ENCODE measurements around the gene CCR8.
"Not testable (repeated sequence)": the region's sequence is repeated elsewhere in the genome, so short reads cannot be mapped to it uniquely, and the experiment has no call there.

Gene CCR8

GRCh38 chr3:39351134-39351533, 21.6 kb downstream of the CCR8 start:
- not testable (repeated sequence) for DNase-seq

GRCh38 chr3:39353168-39353927, 23.8 kb downstream of the CCR8 start:
- not testable (repeated sequence) for DNase-seq

- no peak for DNase-seq
These were observed 28.8 kb downstream of the CCR8 start for GRCh38 chr3:39358333-39358732.

- no peak for DNase-seq
These were observed 31.9 kb downstream of the CCR8 start for GRCh38 chr3:39361252-39361927.

GRCh38 chr3:39362192-39362591, 32.7 kb downstream of the CCR8 start:
- DNase-seq: no peak

- no peak for DNase-seq
These were observed 33.3 kb downstream of the CCR8 start for GRCh38 chr3:39362812-39363211.

- DNase-seq: not testable (repeated sequence)
These were observed 40.9 kb downstream of the CCR8 start for GRCh38 chr3:39370450-39370849.

GRCh38 chr3:39372833-39373232, 43.3 kb downstream of the CCR8 start:
- DNase-seq: no peak

GRCh38 chr3:39376959-39377634, 47.6 kb downstream of the CCR8 start:
- no peak for DNase-seq

GRCh38 chr3:39378088-39378487, 48.6 kb downstream of the CCR8 start:
- no peak for DNase-seq

GRCh38 chr3:39378957-39379777, 49.7 kb downstream of the CCR8 start:
- DNase-seq: no peak

GRCh38 chr3:39379778-39380155, 50.3 kb downstream of the CCR8 start:
- DNase-seq: no peak

- DNase-seq: no peak
These were observed 51.9 kb downstream of the CCR8 start for GRCh38 chr3:39381432-39381831.

Data from DMS 273 treated with DMSO at 0.1 percent for 48 hours (cell line).